HG02885 (cell line): Measurements from ENCODE around the gene FUBP1.
"Not testable (repeated sequence)": the region's sequence is repeated elsewhere in the genome, so short reads cannot be mapped to it uniquely, and the experiment has no call there.

Experiments used
- ATAC-seq: cut with Tn5 transposase; IDR thresholded peaks from one replicate; pipeline ENCODE4 v1.9.1; 2021; ENCODE audit warnings: mild to moderate bottlenecking; ENCODE audit not compliant: unreplicated experiment, poor library complexity

The FUBP1 gene

GRCh38 chr1:77951328-77951727 lies 27.5 kb downstream of the FUBP1 start:
- ATAC-seq = no peak

- ATAC-seq = peak; percentile 72
Observed at GRCh38 chr1:77950873-77951272, 28.0 kb downstream of the FUBP1 start.

DNA sequence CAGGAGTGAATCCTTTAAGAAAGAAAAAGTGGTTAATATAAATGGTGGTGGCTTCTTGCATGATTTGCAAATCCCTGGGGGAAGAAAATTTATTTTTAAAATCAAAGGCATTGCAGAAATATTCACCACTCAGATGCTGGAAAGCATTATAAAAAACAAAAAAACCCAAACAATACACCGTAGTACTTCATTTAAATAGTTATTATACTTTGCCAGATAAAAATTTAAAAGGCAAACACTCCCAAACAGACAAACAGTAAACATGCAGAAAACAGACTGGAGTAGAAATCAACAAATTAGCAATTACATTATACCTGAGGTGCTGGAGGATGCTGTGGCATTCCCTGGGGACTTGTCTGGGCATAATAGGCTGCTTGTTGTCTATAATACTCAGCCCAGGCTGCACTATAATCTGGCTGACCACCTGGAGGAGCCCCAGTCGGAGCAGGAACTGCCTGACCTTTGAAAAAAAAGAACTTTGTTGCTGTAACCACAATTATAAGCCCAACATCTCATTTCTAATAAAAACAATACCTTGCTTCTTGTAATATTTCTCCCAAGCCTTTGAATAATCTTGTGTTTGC lies 29.9 kb downstream of the FUBP1 start:
- peak; percentile 42 for ATAC-seq

DNA sequence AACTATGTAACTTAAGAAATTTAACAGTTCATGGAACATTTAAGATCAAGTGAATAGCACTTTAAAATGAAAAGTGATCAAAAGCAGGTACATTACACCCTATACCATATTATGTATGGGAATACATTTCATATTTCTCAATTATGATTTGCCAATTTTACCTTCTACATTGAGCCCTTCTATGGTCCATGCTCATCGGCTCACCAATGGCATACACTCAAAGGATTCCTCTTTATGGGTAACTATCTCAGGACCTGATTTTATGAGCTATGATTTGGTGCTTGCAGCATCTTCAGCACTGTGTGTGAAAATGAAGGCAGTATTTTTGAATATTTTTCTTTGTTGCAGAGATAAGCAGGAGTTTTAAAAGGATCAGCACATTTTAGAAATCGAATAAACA lies 33.5 kb downstream of the FUBP1 start:
- ATAC-seq = no peak

DNA sequence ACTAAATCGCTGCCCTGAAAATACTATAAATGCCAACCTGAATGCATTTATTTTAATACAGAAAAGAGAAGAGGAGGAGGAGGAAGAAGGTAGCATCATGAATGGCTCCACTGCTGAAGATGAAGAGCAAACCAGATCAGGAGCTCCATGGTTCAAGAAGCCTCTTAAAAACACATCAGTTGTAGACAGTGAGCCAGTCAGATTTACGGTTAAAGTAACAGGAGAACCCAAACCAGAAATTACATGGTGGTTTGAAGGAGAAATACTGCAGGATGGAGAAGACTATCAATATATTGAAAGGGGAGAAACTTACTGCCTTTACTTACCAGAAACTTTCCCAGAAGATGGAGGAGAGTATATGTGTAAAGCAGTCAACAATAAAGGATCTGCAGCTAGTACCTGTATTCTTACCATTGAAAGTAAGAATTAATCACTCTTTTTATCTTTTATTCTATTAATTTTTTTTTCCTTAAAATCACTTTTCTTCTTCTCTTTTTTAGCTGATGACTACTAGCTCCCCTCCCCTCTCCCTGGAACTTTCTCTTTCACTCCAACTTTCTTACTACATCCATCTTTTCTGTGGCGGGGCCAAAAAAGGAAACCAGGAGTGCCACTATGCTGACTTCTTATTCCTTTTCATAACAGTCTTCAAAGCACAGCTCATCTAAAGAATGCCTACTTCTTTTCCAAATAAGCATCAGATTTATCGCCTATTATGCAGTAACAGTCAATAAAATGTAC lies 36.3 kb downstream of the FUBP1 start:
- ATAC-seq = no peak

- no peak for ATAC-seq
Observed at GRCh38 chr1:77940921-77941570, 37.8 kb downstream of the FUBP1 start.

- no peak for ATAC-seq
Observed at GRCh38 chr1:77938651-77939050, 40.2 kb downstream of the FUBP1 start.

DNA sequence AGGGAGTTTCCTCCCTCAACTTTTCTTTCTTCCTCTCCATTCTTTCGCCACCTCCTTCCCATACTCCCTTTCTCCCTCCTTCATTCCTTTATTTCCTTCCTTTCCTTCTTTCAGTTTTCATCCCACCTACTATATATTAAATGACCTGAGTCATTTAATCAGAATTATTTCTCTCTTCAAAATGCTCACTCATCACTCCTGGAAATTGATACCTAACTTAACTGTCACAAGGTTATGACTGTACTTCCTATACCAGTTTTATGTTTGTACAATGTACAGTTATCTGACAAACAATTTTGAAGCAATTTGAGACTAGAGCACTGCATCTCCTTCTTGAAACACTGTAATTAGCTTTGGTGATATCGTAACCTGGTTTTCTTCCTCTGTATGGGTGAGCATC lies 49.1 kb downstream of the FUBP1 start:
- no peak for ATAC-seq

DNA sequence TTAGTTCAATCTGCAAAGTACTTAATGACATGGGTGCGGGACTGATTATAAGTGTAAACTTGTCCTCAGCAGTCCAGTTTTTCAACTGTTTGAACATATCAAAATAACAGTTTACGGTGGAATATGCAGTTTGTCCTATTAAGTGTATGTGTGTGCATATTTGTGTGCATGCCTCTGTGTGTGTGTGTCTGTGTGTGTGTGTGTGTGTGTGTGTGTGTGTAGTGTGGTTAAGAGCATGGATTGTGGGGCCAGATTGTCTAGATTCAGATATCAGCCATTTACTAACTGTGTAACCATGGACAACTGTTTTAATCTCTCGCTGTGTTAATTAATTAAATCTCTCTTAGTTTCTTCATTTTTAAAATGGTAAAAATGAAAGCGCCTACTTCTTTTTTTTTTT lies 51.5 kb downstream of the FUBP1 start:
- ATAC-seq = no peak

DNA sequence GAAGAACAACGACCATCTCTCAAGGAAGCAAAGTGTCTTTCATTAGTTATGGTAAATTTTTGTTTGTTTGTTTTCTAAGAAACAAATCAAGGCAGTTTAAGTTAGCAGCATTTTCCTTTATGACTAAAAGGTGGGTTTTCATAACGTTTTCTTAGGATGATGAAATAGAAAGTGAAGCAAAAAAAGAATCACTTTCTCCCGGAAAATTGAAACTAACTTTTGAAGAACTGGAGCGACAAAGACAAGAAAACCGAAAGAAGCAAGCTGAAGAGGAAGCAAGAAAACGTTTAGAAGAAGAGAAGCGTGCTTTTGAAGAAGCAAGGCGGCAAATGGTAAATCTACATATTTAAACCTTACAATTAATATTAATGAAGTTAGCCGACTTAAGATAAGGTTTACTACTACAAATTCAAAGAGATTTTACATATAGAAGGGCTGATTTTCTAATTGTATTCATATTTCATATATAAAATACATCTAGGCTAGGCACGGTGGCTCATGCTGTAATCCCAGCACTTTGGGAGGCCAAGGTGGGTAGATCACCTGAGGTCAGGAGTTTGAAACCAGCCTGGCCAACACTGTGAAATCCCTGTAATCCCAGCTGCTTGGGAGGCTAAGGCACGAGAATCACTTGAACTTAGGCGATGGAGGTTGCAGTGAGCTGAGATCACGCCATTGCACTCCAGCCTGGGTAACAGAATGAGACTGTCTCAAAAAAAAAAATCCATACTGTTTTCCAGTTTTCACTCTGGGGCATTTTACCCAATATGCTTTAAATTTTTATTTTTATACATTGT lies 52.1 kb downstream of the FUBP1 start:
- ATAC-seq = peak; percentile 67

DNA sequence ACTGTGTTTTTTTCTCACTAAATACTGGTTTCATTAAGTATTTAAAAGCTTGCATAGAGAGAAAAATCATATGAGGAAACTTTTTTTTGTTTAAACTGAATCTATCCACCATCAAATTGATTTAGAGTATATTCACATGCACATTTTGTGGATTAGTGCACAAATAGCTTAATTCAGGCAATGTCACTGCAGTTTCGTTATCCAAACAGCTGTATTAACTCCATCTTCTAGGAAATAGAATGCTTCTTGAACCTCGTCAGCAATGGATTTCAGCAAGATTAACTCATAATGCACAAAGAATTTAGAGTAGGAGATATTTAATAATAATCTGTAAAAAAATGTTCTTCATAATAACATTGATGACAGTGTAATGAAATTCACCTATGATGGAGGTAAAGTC lies 52.9 kb downstream of the FUBP1 start:
- ATAC-seq = no peak

- ATAC-seq = no peak
Observed at GRCh38 chr1:77925518-77925917, 53.4 kb downstream of the FUBP1 start.

DNA sequence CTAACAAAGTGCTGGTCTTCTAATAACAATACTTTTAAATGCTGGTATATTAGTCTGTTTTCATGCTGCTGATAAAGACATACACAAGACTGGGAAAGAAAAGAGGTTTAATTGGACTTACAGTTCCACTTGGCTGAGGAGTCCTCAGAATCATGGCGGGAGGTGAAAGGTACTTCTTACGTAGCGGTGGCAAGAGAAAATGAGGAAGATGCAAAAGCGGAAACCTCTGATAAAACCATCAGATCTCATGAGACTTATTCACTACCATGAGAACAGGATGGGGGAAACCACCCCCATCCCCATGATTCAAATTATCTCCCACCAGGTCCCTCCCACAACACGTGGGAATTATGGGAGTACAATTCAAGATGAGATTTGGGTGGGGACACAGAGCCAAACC lies 60.0 kb downstream of the FUBP1 start:
- ATAC-seq = not testable (repeated sequence)

- no peak for ATAC-seq
Observed at GRCh38 chr1:77910116-77910515, 68.8 kb downstream of the FUBP1 start.

- no peak for ATAC-seq
Observed at GRCh38 chr1:77906624-77907023, 72.2 kb downstream of the FUBP1 start.

DNA sequence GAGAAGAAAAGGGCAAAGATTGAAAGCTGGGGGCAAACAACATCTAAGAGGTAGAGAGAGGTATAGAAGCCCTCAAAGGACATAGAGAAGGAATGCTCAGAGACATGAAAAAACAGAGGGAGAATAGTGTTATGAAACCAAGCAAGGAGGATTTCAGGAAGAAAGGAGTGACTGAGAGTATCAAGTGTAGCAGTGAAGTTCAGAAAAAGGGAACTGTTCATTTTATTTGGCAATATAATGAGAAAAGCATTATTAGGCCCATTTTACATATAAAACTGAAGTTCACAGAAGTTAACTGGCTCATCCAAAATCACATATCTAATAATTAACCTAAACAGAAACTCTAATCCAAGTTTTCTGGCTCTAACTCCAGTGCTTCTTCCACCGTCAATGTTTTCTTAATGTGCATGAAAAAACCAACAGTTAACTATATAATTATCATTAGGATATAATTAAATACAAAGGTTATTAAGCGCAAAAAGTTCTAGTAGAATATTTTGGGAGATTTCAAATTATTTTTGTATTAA lies 72.8 kb downstream of the FUBP1 start:
- no peak for ATAC-seq

GRCh38 chr1:77905603-77906002 lies 73.3 kb downstream of the FUBP1 start:
- no peak for ATAC-seq

DNA sequence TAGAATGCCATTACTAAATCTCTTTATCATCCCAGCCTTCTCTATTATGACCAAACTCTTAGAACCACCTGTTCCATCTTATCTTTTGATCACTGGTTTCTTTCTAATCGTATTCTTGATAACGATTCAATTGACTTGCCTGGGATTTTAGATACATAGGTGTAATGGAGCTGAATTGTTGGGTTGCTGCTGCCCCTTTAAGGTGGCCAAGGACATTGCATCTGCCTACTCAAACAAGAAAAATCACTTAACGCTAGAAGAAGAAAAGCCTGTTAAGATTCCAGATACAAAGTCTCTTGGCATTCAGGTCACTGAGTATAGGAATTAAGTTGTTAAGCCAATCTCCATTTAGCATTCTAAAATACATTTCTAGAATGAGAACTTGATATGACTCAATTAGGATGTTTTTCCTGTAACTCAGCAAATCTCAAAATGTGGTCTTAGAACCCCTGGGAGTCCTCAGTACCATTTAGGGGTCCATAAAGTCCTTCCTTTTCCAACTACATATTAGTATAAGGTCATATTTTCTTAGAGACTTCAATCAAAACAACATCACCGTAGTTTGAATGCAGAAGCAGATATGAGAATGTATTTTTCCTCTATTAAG lies 78.1 kb downstream of the FUBP1 start:
- peak; percentile 69 for ATAC-seq

- no peak for ATAC-seq
Observed at GRCh38 chr1:77899647-77900320, 79.1 kb downstream of the FUBP1 start.
